ENCODE data around the gene CLDN9.

Gene CLDN9

GRCh38 chr16:2996298-2996697 is 16.4 kb upstream of the CLDN9 start:
- no peak for DNase-seq

GRCh38 chr16:2999929-3000328 is 12.8 kb upstream of the CLDN9 start:
- no peak for DNase-seq

GRCh38 chr16:3000540-3000939 is 12.2 kb upstream of the CLDN9 start:
- DNase-seq, result no peak

- no peak for DNase-seq
These were observed 11.4 kb upstream of the CLDN9 start for GRCh38 chr16:3001316-3001715.

- peak; percentile 99 for DNase-seq
These were observed 9.0 kb upstream of the CLDN9 start for GRCh38 chr16:3003582-3004270.

- no peak for DNase-seq
These were observed 8.4 kb upstream of the CLDN9 start for GRCh38 chr16:3004319-3004718.

GRCh38 chr16:3004781-3005284 is 7.9 kb upstream of the CLDN9 start:
- DNase-seq, result peak; percentile 1

GRCh38 chr16:3007059-3007956 is 5.4 kb upstream of the CLDN9 start:
- peak; percentile 40 for DNase-seq

- DNase-seq, result peak; percentile 61
These were observed 4.6 kb upstream of the CLDN9 start for GRCh38 chr16:3007957-3008689.

GRCh38 chr16:3008690-3009037 is 4.1 kb upstream of the CLDN9 start:
- no peak for DNase-seq

GRCh38 chr16:3009568-3010390 is 2.9 kb upstream of the CLDN9 start:
- no peak for DNase-seq

- DNase-seq, result no peak
These were observed 2.2 kb upstream of the CLDN9 start for GRCh38 chr16:3010510-3010909.

GRCh38 chr16:3012246-3012645 is 477 bp upstream of the CLDN9 start:
- no peak for DNase-seq

GRCh38 chr16:3013491-3013951 is 798 bp downstream of the CLDN9 start:
- DNase-seq, result no peak

- no peak for DNase-seq
These were observed 1.4 kb downstream of the CLDN9 start for GRCh38 chr16:3013998-3014690.

GRCh38 chr16:3014971-3015370 is 2.2 kb downstream of the CLDN9 start:
- DNase-seq, result no peak

GRCh38 chr16:3015865-3016521 is 3.3 kb downstream of the CLDN9 start:
- DNase-seq, result no peak

- DNase-seq, result no peak
These were observed 4.6 kb downstream of the CLDN9 start for GRCh38 chr16:3017344-3017743.

GRCh38 chr16:3017794-3018506 is 5.2 kb downstream of the CLDN9 start, which contains the start of gene CLDN6:
TSS of gene CLDN6 (minus strand) at chr16:3018183. CDS start at chr16:3016021, 2,162 bp downstream.
- no peak for DNase-seq

GRCh38 chr16:3019594-3020246 is 7.0 kb downstream of the CLDN9 start:
- DNase-seq, result peak; percentile 49

All from MV-4-11 (cell line).